Mammary epithelial cell (primary cell): ENCODE results near the gene FAM47E.

Experiments
- CTCF ChIP-seq, 2 donors: IDR thresholded peaks in 1 of 2; conservative IDR thresholded peaks in 1 of 2; 2 replicates each; pipeline ENCODE4 v1.5.1; 2011 to 2012; ENCODE audit warnings: inconsistent platforms in 2 of 2, low read length in 2 of 2, mild to moderate bottlenecking in 2 of 2, control low read depth in 1 of 2, low read depth in 1 of 2; ENCODE audit not compliant: insufficient read depth in 1 of 2; ENCODE audit errors: extremely low read depth in 1 of 2
- EZH2 ChIP-seq: IDR thresholded peaks from 2 replicates; pipeline ENCODE4 v1.6.1; 2012; ENCODE audit warnings: low read length, inconsistent platforms, borderline replicate concordance

DNA sequence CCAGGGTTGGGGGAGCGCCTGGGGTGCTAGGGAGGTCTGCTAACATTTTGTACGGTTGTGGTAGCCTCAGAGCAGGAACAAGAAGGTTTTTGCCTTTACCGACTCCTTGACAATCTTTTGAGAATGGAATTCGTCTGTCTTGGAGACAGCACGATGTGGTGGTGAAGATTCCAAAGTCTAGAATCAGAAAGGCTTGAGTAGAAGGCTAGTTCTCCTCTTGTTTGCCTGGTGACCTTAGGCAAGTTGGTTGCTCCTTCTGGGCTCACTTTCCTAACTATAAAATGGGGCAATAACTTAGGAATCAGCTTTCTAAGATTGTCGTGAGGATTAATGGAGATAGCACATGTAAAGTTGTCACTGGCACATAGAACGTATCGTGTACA is 741 bp downstream of the FAM47E start:
- no peak for TF ChIP-seq CTCF (conservative IDR thresholded peaks at IDR 0.05 in 1 of 2, IDR thresholded peaks at IDR 0.05 in 1 of 2; ENCODE audit: extremely low read depth in 1 of 2, insufficient read depth in 1 of 2, low read depth in 1 of 2, low read length in 2 of 2)
- no peak for TF ChIP-seq EZH2
